Activated CD4-positive, alpha-beta T cell treated with anti-CD3 and anti-CD28 coated beads for 4 hours (primary cell): ENCODE data around the gene ZFAND3.

Experiments used
- DNase-seq, 2 donors: peaks; one replicate each; pipeline ENCODE4 v3.0.0-alpha.2; 2020

The ZFAND3 gene

DNA sequence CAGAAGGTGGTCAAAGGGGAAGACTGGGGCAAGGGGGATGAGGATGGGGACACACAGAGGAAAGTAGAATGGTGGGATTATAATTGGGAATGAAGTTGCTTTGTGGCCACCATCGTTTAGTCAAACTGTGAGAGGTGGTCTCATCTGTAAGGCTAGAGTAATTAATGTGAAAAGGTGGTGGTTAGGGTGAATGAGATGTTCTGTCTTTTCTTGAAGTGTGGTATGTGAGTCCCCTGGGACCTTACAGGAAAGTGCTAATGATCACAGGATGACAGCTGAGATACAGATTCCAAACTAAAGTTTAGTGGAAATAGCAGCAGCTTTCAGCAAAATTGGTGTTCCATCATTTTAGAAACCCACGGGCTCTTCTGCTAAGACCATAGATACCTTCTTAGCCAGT lies 10.7 kb downstream of the ZFAND3 start:
- DNase-seq, result no peak

DNA sequence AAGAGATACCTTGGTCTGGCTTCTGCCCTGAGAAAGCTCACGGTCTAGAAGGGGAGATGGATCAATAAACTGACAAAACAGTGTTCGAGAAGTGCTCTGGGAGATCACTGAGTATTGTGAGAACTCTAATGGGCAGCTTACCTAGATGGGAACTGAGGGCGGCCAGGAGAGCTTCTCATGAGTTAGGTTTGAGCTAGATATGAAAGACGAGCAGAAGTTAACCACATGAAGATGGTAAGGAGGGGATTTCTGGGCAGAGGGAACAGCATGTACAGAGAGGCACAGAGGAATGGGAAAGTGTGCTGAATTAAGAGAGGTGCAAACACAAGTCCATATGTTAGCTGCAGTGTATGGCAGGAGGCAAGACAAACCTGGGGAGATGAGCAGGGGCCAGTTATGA lies 11.9 kb downstream of the ZFAND3 start:
- DNase-seq, result no peak

DNA sequence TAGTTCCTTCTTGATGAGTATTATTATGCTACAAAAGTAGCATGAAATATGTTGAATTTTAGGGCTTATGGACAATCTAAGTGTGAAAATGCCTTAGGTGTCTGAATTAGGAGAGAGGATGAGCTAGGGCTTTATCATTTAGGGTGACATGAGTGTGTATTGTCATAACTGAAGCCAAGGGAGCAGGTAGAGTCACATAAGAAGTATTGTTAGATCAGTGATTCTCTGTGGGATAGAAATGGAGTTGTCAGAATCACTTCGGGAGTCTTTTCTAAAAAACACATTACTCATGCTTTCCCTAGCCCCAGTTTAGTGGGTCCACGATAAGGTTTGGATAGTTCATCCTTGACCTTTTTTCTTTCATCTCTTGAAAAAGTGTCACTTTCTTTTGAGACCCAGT lies 16.4 kb downstream of the ZFAND3 start:
- no peak for DNase-seq

DNA sequence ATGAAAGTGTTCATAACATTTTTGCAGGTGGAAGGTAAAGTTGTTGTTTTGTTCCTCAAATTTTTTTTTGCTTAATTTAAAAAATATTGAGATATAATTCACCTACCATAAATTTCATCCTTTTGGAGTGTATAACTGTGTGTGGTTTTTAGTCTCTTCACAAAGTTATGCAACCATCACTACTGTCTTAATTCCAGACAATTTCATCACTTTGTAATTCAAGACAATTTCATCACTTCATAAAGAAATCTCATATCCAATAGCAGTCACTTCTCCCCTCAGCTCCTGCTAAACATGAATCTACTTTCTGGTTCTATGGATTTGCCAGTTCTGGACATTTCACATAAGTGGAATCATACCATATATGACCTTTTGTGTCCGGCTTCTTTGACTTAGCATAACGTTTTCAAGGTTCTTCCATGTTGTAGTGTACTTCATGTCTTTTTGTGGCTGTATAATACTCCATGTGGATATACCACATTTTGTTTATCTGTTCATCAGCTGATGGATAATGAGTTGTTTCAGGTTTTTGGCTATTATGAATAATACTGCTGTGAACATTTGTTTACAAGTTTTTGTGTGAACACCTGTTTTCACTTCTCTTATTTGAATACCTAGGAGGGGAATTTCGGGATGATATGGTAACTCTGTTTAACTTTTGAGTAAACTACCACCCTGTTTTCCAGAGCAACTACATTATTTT lies 18.8 kb downstream of the ZFAND3 start:
- DNase-seq, result no peak

DNA sequence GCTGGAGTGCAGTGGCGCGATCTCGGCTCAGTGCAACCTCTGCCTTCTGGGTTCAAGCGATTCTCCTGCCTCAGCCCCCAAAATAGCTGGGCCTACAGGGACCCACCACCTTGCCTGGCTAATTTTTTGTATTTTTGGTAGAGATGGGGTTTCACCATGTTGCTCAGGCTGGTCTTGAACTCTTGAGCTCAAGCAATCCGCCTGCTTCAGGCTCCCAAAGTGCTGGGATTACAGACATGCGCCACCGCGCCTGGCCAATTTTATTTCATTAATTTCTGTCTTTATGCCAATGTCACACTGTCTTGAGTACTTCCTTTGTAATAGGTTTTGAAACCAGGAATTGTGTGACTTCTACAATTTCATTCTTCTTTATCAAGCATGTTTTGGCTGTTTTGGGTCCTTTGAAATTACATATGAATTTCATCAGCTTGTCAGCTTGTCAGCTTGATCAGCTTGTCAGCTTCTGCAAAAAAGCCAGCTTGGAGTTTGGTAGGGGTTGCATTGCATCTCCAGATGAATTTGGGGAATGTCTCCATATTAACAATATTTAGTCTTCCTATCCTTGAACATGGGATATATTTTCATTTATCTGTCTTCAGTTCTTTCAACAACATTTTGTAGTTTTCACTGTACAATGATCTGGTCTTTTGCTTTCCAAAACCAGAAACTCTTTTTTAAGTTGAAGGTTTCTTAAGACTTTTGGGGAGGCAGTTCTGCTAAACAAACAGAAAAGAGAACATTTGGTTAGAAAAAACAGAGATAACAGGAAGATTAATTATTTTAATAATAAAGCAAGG lies 20.8 kb downstream of the ZFAND3 start:
- DNase-seq, result no peak

DNA sequence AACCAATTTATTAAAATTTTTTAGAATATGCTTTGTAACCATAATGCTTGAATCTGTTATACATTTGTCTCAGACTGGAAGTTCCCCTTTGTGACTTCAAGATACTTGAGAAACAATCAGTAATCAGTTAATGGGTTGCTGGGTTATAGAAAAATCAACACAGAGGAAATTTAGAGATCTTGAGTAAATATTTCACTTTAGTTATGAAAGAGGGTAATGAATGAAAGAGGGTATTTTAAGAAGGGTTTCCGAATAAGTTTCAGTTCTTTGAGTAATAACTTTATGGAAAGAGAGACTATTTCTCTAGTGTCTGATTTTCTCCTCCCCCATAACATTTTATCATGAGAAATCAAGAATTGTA lies 21.4 kb downstream of the ZFAND3 start:
- no peak for DNase-seq

DNA sequence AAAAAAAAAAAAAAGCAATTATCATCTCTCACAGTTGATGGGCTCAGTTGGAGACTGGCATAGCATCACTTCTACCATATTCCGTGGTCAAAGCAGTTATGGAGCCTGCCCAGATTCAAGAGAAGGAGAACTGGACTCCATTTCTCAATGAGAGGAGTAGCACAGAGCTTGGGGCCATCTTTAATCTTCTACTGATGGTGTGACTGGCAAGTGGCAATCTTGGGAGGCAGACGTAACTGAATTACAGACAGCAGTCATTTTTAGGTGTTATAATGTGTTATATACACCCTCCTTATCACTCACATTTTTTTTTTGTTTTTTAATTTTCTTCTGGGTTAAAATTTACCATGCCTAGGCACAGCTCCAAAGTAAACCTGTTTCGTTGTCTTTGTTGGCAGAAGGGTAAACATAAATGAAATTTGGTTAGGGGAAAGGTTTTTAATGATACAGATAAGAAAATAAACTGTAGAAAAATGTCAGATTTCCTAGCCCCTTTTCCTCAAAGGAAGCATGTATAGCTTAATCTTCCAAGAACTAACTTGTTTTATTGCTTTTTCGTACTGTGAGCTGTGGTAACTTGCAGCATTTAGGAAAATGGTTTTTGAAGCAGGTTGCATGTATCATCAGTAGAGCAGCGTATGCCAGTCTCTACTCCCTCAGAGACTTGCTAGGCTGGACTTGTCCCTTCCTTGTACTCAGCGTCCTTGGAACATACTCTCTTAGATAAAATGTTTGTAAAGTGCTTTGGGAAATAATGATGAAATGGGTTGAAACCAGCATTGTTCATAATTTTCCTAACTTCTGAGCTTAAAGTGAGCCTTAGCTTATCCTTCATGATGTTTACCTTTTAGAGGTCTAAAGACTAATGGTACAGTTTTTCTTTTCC lies 25.7 kb downstream of the ZFAND3 start:
- no peak for DNase-seq

DNA sequence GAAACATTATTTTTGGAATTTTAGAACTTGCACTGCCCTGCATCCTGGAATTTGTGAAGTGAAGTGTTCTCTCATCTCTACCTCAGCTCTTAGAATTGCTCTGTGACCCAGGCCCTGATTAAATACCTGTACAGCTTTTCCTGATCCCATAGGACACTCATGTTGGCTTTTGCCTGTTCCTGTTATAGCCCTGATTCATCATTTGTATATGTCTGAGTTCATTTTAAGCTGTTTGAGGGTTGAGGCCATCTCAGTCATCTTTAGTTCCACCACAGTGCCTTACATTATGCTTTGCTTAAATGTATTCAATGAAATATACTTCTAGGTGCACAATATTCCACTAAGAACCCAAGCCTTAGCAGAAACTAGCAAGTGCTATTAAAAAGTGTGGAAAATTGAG lies 26.4 kb downstream of the ZFAND3 start:
- DNase-seq, result no peak

DNA sequence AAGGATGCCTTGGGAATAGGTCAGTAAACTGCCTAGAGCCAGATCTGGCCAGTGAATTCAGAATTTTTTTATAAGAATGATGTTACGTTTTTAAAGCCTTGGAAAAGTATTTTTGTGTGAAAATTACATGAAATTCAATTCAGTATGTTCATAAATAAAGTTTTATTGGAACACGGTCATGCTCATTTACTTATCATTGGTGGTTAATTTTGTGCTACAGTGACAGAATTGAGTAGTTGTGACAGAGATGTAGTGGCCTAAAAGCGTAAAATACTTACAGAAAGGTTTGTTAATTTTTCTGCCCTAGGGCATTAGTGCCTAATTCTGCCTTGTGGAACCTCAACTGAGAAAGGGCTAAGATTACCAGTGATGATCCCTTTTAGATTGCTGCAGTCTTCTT lies 28.2 kb downstream of the ZFAND3 start:
- no peak for DNase-seq

DNA sequence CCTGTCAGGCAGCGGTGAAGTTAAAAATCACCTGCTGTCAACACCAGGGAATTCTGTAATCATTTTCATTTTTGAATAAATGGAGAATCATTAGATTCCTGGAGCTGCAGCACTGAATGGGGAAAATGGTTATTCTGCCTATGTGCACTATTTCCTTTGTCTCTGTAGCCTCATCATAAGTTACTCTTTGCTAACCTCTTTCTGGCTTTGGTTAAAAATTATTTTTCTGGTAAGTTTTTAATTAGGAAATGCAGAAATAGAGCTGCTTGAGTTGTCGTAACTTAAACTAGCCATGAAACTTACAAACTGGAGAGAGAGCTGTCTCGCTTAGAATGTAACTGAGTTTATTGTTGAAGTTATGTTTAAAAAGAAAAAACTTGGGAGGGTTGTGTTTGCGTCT lies 28.8 kb downstream of the ZFAND3 start:
- DNase-seq, result no peak

DNA sequence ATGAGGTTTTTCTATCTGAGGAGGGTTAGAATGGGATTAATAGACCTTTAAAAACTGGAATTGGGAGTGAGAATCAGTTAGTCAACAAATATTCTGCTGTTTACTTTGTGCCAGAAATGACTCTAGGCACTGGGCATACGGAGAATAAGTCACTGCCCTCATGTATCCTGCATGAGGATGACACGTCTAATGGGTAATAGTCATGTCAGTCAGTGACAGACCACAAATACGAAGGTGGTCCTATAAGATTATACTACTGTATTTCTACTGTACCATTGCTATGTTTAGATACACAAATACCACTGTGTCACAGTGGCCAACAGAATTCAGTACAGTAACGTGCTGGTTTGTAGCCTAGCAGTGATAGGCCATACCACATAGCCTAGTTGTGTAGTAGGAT lies 30.7 kb downstream of the ZFAND3 start:
- DNase-seq, result no peak

DNA sequence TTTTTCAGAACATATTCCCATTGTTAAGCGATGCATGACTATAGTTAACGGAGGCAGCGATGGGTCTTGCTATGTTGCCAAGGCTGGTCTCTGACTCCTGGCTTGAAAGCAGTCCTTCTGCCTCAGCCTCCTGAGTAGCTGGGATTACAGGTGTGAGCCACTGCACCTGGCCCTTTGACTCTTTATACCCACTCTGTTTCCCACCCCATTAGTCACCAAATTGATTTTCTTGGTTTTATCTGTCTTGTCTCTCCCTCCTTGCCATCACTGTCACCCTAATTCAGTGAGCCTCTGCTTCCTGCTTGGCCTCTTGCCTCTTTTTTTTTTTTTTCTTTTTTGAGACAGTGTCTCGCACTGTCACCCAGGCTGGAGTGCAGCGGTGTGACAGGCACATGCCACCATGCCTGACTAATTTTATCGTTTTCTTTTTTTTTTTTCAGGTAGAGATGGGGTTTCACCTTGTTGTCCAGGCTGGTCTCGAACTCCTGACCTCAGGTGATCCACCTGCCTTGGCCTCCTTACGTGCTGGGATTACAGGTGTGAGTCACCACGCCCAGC lies 31.3 kb downstream of the ZFAND3 start:
- DNase-seq, result no peak

DNA sequence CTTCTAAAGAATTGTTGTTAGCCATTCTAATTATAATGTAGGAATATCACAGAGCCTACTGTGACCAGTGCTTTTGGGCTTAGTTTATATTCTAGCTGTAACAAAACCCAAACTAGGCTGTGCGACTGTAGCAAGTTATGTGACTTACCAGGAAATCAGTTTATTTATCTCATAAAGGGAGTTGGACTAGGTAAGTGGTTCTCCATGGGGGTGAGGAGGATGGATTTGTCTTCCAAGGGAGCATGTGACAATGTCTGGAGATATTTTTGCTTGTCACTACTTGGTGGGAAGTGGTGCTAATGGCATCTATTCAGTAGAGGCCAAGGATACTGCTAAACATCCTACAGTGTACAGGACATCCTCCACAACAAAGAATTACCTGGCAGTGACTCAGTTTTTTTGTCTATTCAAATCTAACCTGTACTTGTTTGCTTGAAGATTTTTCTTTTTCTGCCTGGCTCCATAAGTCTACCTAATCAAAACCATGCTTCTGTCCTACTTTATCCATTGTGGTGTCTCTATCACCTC lies 32.5 kb downstream of the ZFAND3 start:
- DNase-seq, result no peak

DNA sequence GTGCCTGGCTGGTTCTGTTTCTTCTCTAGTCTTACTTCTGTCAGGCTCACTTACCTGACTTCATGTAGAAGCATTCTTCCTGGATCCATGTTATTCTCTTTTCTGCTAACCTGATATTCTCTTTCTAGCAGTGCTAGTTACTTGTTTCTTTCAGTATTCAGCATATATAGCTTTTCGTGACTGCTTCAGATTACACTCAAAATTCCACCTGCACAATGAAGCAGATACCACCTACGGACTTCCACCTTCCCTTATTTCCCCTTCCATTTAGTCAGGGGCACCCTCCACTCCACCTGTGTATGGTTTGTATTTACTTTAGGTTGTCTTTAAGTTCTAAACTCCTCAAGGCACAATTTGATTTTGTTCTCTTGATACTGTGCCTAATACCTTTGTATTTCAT lies 36.8 kb downstream of the ZFAND3 start:
- DNase-seq, result no peak

DNA sequence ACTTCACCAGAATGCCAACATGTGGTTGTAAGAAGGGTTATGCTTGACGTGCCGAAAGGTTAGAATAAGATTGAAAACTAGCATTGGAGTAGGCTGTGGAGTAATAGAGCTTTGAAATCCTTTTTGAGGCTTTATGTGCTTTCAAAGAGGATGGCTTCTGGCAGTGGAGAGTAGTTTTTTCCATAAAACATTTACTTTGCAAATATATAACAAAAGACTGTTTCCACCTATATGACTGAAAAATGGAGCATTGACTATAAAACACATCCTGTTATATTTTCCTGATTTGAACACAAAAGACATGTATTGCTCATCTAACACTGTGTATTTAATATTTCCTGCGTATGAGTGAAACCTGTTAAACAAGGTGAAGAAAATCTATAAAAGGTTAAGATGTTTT lies 38.8 kb downstream of the ZFAND3 start:
- no peak for DNase-seq

DNA sequence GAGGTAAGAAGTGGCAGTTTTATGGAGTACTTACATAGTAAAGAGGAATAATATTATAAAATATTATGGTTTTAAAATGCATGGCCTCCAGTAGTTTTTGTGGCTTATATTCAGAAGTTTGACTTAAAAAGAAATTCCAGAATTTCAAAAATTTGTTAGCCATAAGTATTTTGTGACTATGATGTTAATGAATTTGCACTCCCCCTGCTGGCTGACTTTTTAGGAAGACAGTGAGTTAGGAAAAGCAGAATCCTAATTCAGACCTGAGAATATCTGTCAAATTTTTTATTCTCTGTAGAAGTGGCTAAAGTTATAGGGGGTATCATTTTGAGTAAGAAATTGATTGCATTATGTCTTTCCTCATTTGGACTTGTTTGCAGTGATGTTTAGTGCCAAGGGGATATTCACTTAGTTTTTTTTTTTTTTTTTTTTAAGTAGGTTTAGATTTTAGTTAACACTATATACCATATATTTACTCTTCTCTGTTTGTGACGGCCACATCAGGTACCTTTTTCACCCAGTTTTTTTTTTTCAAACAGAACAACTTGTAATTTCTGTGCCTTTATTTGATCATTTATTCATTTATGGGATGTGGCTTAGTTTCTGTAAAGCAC lies 40.8 kb downstream of the ZFAND3 start:
- DNase-seq, result peak in 1 of 2 donors; percentile 33

DNA sequence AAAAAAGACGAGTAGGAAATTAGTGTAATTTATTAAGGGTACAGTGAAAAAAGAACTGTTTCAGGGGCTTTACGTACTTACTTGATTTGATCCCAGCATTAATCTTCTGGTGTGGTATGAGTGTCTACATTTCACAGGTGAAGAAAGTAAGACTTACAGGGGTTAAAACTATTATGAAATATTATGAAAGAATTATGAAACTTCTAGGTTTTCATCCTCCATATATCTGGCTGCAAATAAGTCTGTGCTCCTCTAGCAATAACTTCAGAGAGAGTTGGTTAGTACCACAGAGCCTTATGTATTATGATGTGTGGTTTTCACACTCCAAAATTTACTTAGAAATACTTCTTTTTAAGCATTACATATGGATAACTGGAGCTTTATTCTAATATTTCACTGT lies 41.9 kb downstream of the ZFAND3 start:
- DNase-seq, result no peak

DNA sequence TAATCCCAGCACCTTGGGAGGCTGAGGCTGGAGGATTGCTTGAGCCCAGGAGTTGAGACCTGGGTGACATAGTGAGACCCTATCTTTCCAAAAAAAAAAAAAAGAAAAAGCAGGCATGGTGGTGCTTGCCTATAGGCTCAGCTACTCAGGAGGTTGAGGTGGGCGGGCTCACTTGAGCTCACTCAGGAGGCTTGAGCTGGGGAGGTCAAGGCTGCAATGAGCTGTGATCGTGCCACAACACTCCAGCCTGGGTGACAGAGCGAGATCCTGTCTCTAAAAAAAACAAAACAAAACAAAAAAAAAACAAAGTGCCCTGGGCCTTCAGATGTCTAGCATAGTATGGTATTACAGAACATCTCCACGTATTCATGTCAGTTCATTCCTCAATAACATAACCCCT lies 42.9 kb downstream of the ZFAND3 start:
- no peak for DNase-seq

DNA sequence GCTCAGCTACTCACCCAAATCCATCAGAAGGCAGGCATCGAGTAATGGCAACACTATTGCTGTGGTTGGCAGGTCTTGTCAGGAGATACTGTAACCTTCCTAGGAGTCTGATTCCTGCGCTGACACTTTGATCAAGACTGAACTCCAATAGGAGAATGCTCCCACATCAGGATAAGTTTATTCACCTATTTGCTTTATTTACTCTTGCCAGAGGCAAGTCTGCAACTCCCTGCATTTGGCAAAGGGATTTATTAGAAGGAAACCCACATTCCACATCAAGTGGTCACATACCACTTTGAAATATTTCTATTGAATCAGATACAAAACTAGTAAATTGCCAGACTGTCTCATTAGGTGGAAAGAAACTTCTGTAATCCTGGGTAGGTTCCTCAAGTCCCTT lies 43.5 kb downstream of the ZFAND3 start:
- DNase-seq, result no peak

DNA sequence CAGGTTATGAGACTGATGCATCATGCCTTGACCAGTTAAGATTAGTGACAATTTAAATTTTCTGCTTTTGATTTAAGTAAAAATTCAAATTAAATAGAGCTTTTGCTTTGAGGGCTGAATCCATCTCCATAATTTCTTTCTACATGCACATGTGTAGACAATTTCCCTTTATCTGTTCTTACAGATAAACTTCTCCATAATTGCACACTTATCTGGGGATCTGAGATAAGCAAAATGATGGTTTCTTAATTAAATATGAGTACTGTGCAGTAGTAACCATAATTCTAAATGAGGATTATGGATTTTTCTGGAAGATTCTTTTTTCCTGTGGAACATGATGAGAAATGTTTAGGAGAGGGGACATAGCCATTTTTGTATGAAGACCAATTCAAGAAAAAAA lies 44.7 kb downstream of the ZFAND3 start:
- no peak for DNase-seq

DNA sequence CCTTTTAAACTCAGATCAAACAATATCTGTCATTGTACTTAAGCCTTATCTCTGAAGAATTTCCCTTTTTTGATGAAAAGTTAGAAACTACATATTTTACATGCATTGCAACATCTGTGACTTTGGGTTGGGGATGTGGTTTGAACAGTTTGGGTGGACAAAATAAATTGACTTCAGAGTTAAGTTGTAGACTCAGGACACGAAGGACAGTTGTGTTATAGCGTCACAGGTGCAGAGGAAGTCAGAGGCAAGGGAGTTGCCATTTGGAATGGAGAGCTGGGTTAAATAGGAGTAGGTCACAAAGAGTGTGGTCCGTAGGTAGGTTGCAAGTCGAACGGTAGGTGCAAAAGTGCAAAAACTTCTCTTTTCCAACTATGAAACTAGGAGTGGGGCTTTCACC lies 46.0 kb downstream of the ZFAND3 start:
- no peak for DNase-seq

DNA sequence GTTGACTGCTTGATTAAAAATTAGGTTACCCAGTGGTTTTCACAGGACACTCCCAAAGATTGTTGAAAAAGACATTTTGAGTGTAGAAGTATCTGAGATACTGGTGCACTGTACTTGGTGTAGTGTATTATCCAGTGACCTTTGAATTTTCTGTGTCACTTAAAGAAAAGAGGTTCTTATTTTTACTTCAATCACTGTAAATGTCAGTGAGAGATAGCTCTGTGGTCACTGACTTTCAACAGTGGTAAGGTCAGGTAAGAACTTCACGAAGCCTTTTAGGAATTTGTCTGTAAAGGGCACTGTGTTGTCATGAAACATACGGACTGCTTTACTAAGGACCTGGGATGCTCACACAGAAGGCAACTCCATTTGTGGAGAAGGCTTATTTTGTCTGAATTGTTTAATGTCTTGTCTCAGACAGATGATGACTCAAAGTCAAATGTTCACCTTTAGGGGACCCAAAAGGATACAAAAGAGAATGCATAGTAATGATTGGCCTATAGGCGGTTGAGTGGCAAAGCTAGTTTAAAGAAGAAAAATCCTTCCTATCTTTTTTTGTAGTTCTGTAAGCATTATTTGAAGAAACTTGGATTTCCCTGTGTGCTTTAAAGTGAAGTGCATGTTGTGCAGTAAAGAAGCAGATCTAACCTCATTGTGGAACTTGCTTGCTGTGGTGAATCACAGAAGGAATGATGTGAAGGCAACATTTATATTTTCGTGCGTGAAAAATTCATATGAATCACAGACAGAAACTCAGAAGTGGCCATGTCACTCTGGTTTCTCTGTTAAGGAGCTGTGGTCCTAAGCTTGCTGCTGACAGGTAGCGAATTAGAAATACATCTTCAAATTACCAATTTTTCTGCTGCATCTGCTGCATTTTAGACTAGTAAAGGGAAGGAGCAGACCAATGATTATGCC lies 47.3 kb downstream of the ZFAND3 start:
- no peak for DNase-seq
